HepG2 (cell line): ENCODE measurements around the gene NKRF. TPM values are rescaled to one million over a fixed set of nuclear protein-coding genes. Genes with fewer than 3 reads are reported as not detected.

ENCODE experiments used
- CEBPG ChIP-seq: IDR thresholded peaks from 2 replicates; pipeline ENCODE4 v1.6.1; 2016
- GTF2F1 ChIP-seq: fragments of 150-350 bp; IDR thresholded peaks from 2 replicates; pipeline ENCODE4 v1.6.1; 2014; ENCODE audit warnings: low read length
- HINFP ChIP-seq: sonication (generic); formaldehyde crosslinking; IDR thresholded peaks from 2 replicates; pipeline ENCODE4 v1.4.0; 2020; ENCODE audit warnings: low read depth, mild to moderate bottlenecking, missing genetic modification reagents
- HIVEP1 ChIP-seq: sonication (generic); formaldehyde crosslinking; IDR thresholded peaks from 2 replicates; pipeline ENCODE4 v1.4.0; 2020; ENCODE audit warnings: mild to moderate bottlenecking, missing genetic modification reagents
- MED8 ChIP-seq: sonication (generic); formaldehyde crosslinking; IDR thresholded peaks from 2 replicates; pipeline ENCODE4 v1.8.1; 2023; ENCODE audit warnings: mild to moderate bottlenecking, missing genetic modification reagents; ENCODE audit not compliant: insufficient replicate concordance
- NFE2L1 ChIP-seq: sonication (generic); formaldehyde crosslinking; IDR thresholded peaks from 2 replicates; pipeline ENCODE4 v1.4.0; 2020; ENCODE audit warnings: missing genetic modification reagents, mild to moderate bottlenecking, borderline replicate concordance
- POGZ ChIP-seq: sonication (generic); formaldehyde crosslinking; IDR thresholded peaks from 2 replicates; pipeline ENCODE4 v1.4.0; 2020; ENCODE audit warnings: mild to moderate bottlenecking, missing genetic modification reagents
- POLR2AphosphoS5 ChIP-seq: IDR thresholded peaks from 2 replicates; pipeline ENCODE4 v1.6.1; 2012; ENCODE audit warnings: low read depth, low read length
- TBP ChIP-seq: sonication (generic); formaldehyde crosslinking; IDR thresholded peaks from 2 replicates; pipeline ENCODE4 v1.5.0; 2020; ENCODE audit warnings: missing genetic modification reagents
- TCF7L2 ChIP-seq: IDR thresholded peaks from 2 replicates; pipeline ENCODE4 v1.6.1; 2011; ENCODE audit warnings: mild to moderate bottlenecking, low read depth, low read length, moderate library complexity
- TEAD2 ChIP-seq: sonication (generic); formaldehyde crosslinking; IDR thresholded peaks from 2 replicates; pipeline ENCODE4 v1.9.0; 2021; ENCODE audit warnings: missing genetic modification reagents
- THRA ChIP-seq: sonication (generic); formaldehyde crosslinking; IDR thresholded peaks from 2 replicates; pipeline ENCODE4 v1.4.0; 2020; ENCODE audit warnings: missing genetic modification reagents, borderline replicate concordance
- TRIM22 ChIP-seq: fragments of 450-650 bp; IDR thresholded peaks from 2 replicates; pipeline ENCODE4 v1.6.1; 2017
- YEATS4 ChIP-seq: sonication (generic); formaldehyde crosslinking; IDR thresholded peaks from 2 replicates; pipeline ENCODE4 v1.4.0; 2020; ENCODE audit warnings: missing genetic modification reagents, borderline replicate concordance
- ZBTB43 ChIP-seq: sonication (generic); formaldehyde crosslinking; conservative IDR thresholded peaks from 2 replicates; pipeline ENCODE4 v1.4.0; 2020; ENCODE audit warnings: missing genetic modification reagents
- ZFP37 ChIP-seq: sonication (generic); formaldehyde crosslinking; IDR thresholded peaks from 2 replicates; pipeline ENCODE4 v1.4.0; 2020; ENCODE audit warnings: missing genetic modification reagents, borderline replicate concordance
- ZNF232 ChIP-seq: sonication (generic); formaldehyde crosslinking; IDR thresholded peaks from 2 replicates; pipeline ENCODE4 v1.4.0; 2020; ENCODE audit warnings: missing genetic modification reagents, borderline replicate concordance
- ZNF3 ChIP-seq: IDR thresholded peaks from 2 replicates; pipeline ENCODE4 v1.7.0; 2017; ENCODE audit warnings: inconsistent platforms
- ZNF549 ChIP-seq: sonication (generic); formaldehyde crosslinking; IDR thresholded peaks from 2 replicates; pipeline ENCODE4 v1.5.0; 2020; ENCODE audit warnings: missing genetic modification reagents
- ZNF704 ChIP-seq: sonication (generic); formaldehyde crosslinking; IDR thresholded peaks from 2 replicates; pipeline ENCODE4 v1.8.1; 2023; ENCODE audit warnings: mild to moderate bottlenecking, inconsistent platforms, moderate library complexity, missing genetic modification reagents, borderline replicate concordance
- ZNF740 ChIP-seq: sonication (generic); formaldehyde crosslinking; IDR thresholded peaks from 2 replicates; pipeline ENCODE4 v1.4.0; 2020; ENCODE audit warnings: missing genetic modification reagents
- ZNF776 ChIP-seq: sonication (generic); formaldehyde crosslinking; IDR thresholded peaks from 2 replicates; pipeline ENCODE4 v1.4.0; 2020; ENCODE audit warnings: mild to moderate bottlenecking, missing genetic modification reagents
- ZSCAN9 ChIP-seq: IDR thresholded peaks from 2 replicates; pipeline ENCODE4 v1.6.1; 2016; ENCODE audit warnings: borderline replicate concordance
- polyA plus RNA-seq, 8 experiments: library from polyadenylated mRNA; depleted of rRNA in 3 of 8; stranded (reverse) in 7 of 8; unstranded in 1 of 8; fragments of >200 nt; fragmentation: Illumina TruSeq in 4 of 8; extraction: Trizol in 4 of 8; gene quantifications; 2 replicates each; pipeline versions ENCODE4 v1.2.1 to v1.2.3, GENCODE V29; 2011 to 2016; ENCODE audit warnings: low read depth in 4 of 8, missing spikeins in 1 of 8, mixed read lengths in 1 of 8; ENCODE audit not compliant: insufficient read depth in 1 of 8
- total RNA-seq, 5 experiments: library from RNA; depleted of rRNA; stranded (reverse); fragments of >200 nt; fragmentation: Illumina TruSeq; extraction: Trizol; gene quantifications; 2 replicates each; pipeline ENCODE4 v1.2.3, GENCODE V29; 2016; ENCODE audit warnings: low read depth in 1 of 5

Gene NKRF
- total and polyA plus RNA-seq, 2 of the 13 experiments (the other 11 are each of a cell fraction or from before 2014, with no cell fraction given), result 3.3 to 6.0 TPM

GRCh38 chrX:119574394-119575266 lies 31.6 kb downstream of the NKRF start, which contains the start of gene UBE2A (continued):
- no peak for TF ChIP-seq ZBTB43
- no peak for TF ChIP-seq ZSCAN9 (CRISPR knock-in tag)
- TF ChIP-seq ZNF704 (CRISPR knock-in tag), result no peak
- 0 out of 2 replicates have a peak, but pooled peaks have one; percentile 16 for TF ChIP-seq YEATS4 (CRISPR knock-in tag)
- peak; percentile 85 for TF ChIP-seq POLR2AphosphoS5
- no peak for TF ChIP-seq ZFP37
- TF ChIP-seq TRIM22, result no peak
- TF ChIP-seq ZNF740 (CRISPR knock-in tag), result no peak
- no peak for TF ChIP-seq HIVEP1 (CRISPR knock-in tag)
- no peak for TF ChIP-seq ZNF3 (CRISPR knock-in tag)
- TF ChIP-seq ZNF776 (CRISPR knock-in tag), result no peak
- TF ChIP-seq ZNF549, result no peak
- peak; percentile 58 for TF ChIP-seq POGZ
- TF ChIP-seq CEBPG (CRISPR knock-in tag), result no peak
- TF ChIP-seq GTF2F1, result no peak
- no peak for TF ChIP-seq HINFP (CRISPR knock-in tag)
- TF ChIP-seq NFE2L1 (CRISPR knock-in tag), result no peak
- TF ChIP-seq ZNF232, result no peak
- TF ChIP-seq THRA (CRISPR knock-in tag), result no peak
- TF ChIP-seq TEAD2 (CRISPR knock-in tag), result no peak
- peak; percentile 67 for TF ChIP-seq MED8 (CRISPR knock-in tag)
- TF ChIP-seq TCF7L2, result no peak
- TF ChIP-seq TBP (CRISPR knock-in tag), result no peak
